SK-N-SH (cell line): ENCODE data around the gene PROM2. TPM values are rescaled to one million over a fixed set of nuclear protein-coding genes. Genes with fewer than 3 reads are reported as not detected.

Experiments used
- CTCF ChIA-PET: fragments of 300-600, 350-600 bp; formaldehyde crosslinking; extraction: SDS; loops from one replicate; lab custom pipeline; 2021; lab: Yijun Ruan, JAX
- POLR2A ChIA-PET: fragments of 350-600 bp; sonication (Branson Sonifier 250); formaldehyde crosslinking; extraction: SDS; loops from one replicate; lab custom pipeline; 2020; ENCODE audit warnings: antibody characterized with exemption, inconsistent platforms; lab: Yijun Ruan, JAX
- DNase-seq: peaks from one replicate; pipeline ENCODE4 v3.0.0; 2012
- H2AFZ ChIP-seq: fragments of 200-600 bp; sonication (generic); 2 replicates; pipeline ENCODE4 v1.8.1; 2016; ENCODE audit warnings: antibody characterized with exemption, mild to moderate bottlenecking, low read depth
- H3F3A ChIP-seq: fragments of 200-600 bp; sonication (generic); replicated peaks from 2 replicates; pipeline ENCODE3; 2016; ENCODE audit warnings: antibody characterized with exemption, mild to moderate bottlenecking; ENCODE audit not compliant: insufficient read depth
- H3K27ac ChIP-seq, 2 experiments: fragments of 200-500 bp in 1 of 2; fragments of 200-600 bp in 1 of 2; sonication (Bioruptor generic) in 1 of 2; sonication (generic), shearing (Covaris generic) in 1 of 2; 2 replicates each; pipeline versions ENCODE4 v1.5.1 to v1.6.1; 2014 to 2016; ENCODE audit warnings: low read depth in 2 of 2, inconsistent platforms in 1 of 2, low read length in 1 of 2, mild to moderate bottlenecking in 1 of 2, mixed read lengths in 1 of 2
- H3K27me3 ChIP-seq: fragments of 200-600 bp; sonication (generic), shearing (Covaris generic); 2 replicates; pipeline ENCODE4 v1.6.1; 2016; ENCODE audit warnings: mixed run types; ENCODE audit not compliant: insufficient read depth
- H3K36me3 ChIP-seq, 2 experiments: fragments of 200-500 bp in 1 of 2; fragments of 200-600 bp in 1 of 2; sonication (Bioruptor generic) in 1 of 2; sonication (generic) in 1 of 2; replicated peaks in 1 of 2; 2 replicates each; pipeline versions ENCODE3 to v1.5.1; 2014 to 2016; ENCODE audit warnings: low read length in 1 of 2, mild to moderate bottlenecking in 1 of 2; ENCODE audit not compliant: insufficient read depth in 2 of 2, control insufficient read depth in 1 of 2
- H3K4me1 ChIP-seq, 2 experiments: fragments of 200-500 bp in 1 of 2; fragments of 200-600 bp in 1 of 2; sonication (Bioruptor generic) in 1 of 2; sonication (generic), shearing (Covaris generic) in 1 of 2; 2 replicates each; pipeline versions ENCODE4 v1.5.1 to v1.6.1; 2014 to 2016; ENCODE audit warnings: low read depth in 1 of 2, low read length in 1 of 2, mixed run types in 1 of 2; ENCODE audit not compliant: insufficient read depth in 2 of 2, control insufficient read depth in 1 of 2
- H3K4me2 ChIP-seq: fragments of 200-600 bp; sonication (generic), shearing (Covaris generic); 2 replicates; pipeline ENCODE4 v1.6.1; 2017; ENCODE audit warnings: mixed run types
- H3K4me3 ChIP-seq, 2 experiments: fragments of 200-500 bp in 1 of 2; fragments of 200-600 bp in 1 of 2; sonication (Bioruptor generic) in 1 of 2; sonication (generic), shearing (Covaris generic) in 1 of 2; 2 replicates each; pipeline versions ENCODE4 v1.5.1 to v1.8.1; 2014 to 2016; ENCODE audit warnings: low read depth in 2 of 2, inconsistent platforms in 1 of 2, low read length in 1 of 2, mild to moderate bottlenecking in 1 of 2, mixed read lengths in 1 of 2, moderate library complexity in 1 of 2
- H3K79me2 ChIP-seq: fragments of 200-600 bp; sonication (generic); 2 replicates; pipeline ENCODE4 v1.8.1; 2017; ENCODE audit warnings: mild to moderate bottlenecking; ENCODE audit not compliant: insufficient read depth
- H3K9ac ChIP-seq: fragments of 200-600 bp; sonication (generic); 2 replicates; pipeline ENCODE4 v1.6.1; 2017; ENCODE audit warnings: mixed run types
- H3K9me2 ChIP-seq: fragments of 200-600 bp; sonication (generic); 2 replicates; pipeline ENCODE4 v1.6.1; 2017; ENCODE audit warnings: mixed run types
- H3K9me3 ChIP-seq: fragments of 200-600 bp; sonication (generic); 2 replicates; pipeline ENCODE4 v1.6.1; 2017; ENCODE audit warnings: mixed run types, mild to moderate bottlenecking, moderate library complexity
- H4K20me1 ChIP-seq: fragments of 200-600 bp; sonication (generic); 2 replicates; pipeline ENCODE4 v1.6.1; 2017; ENCODE audit warnings: mild to moderate bottlenecking, mixed run types; ENCODE audit not compliant: insufficient read depth
- ELF1 ChIP-seq: IDR thresholded peaks from 2 replicates; pipeline ENCODE4 v1.4.0; 2012
- FOSL2 ChIP-seq: IDR thresholded peaks from 2 replicates; pipeline ENCODE4 v1.4.0; 2012; ENCODE audit warnings: low read depth, mild to moderate bottlenecking, moderate library complexity, borderline replicate concordance
- FOXM1 ChIP-seq: IDR thresholded peaks from 2 replicates; pipeline ENCODE4 v1.4.0; 2012; ENCODE audit warnings: low read depth, mild to moderate bottlenecking
- JUND ChIP-seq: IDR thresholded peaks from 2 replicates; pipeline ENCODE4 v1.4.0; 2012
- MEF2A ChIP-seq: IDR thresholded peaks from 2 replicates; pipeline ENCODE4 v1.4.0; 2012; ENCODE audit warnings: low read depth, borderline replicate concordance
- RAD21 ChIP-seq: IDR thresholded peaks from 2 replicates; pipeline ENCODE4 v1.6.1; 2012; ENCODE audit warnings: mild to moderate bottlenecking, low read length
- RCOR1 ChIP-seq: fragments of 150-350 bp; IDR thresholded peaks from 2 replicates; pipeline ENCODE4 v1.6.1; 2017; ENCODE audit warnings: antibody characterized with exemption, low read length
- RFX5 ChIP-seq: IDR thresholded peaks from 2 replicates; pipeline ENCODE4 v1.6.1; 2012; ENCODE audit warnings: mild to moderate bottlenecking, improper control_type of control experiment, low read length
- RXRA ChIP-seq: IDR thresholded peaks from 2 replicates; pipeline ENCODE4 v1.4.0; 2012; ENCODE audit warnings: low read depth, mild to moderate bottlenecking, borderline replicate concordance
- TAF1 ChIP-seq: IDR thresholded peaks from 2 replicates; pipeline ENCODE4 v1.6.1; 2012; ENCODE audit warnings: low read depth, mild to moderate bottlenecking, low read length, moderate library complexity, borderline replicate concordance
- TCF12 ChIP-seq: IDR thresholded peaks from 2 replicates; pipeline ENCODE4 v1.4.0; 2012
- TEAD4 ChIP-seq: IDR thresholded peaks from 2 replicates; pipeline ENCODE4 v1.4.0; 2012; ENCODE audit warnings: mild to moderate bottlenecking, borderline replicate concordance; ENCODE audit not compliant: insufficient read depth
- USF1 ChIP-seq: IDR thresholded peaks from 2 replicates; pipeline ENCODE4 v1.4.0; 2012; ENCODE audit warnings: low read depth, borderline replicate concordance
- WGBS: methylation state at CpG from one replicate; pipeline ENCODE4 v1.1.6; 2017; ENCODE audit warnings: low lambda C conversion rate; 5-methylcytosine and 5-hydroxymethylcytosine counted together
- polyA plus RNA-seq, 3 experiments: library from polyadenylated mRNA; depleted of rRNA; stranded (reverse); fragments of >200 nt; gene quantifications; 2 replicates each; pipeline ENCODE4 v1.2.3, GENCODE V29; 2012
- TF ChIP-seq, protein P1 (sequence below): IDR thresholded peaks from 2 replicates; pipeline ENCODE4 v1.4.0; 2012; ENCODE audit warnings: low read depth

PROM2 gene
- polyA plus RNA-seq, 1 of the 3 experiments (the other 2 are of a cell fraction): 0.38 TPM

GRCh38 chr2:95276244-95276887 is 2.1 kb downstream of the PROM2 start:
- ChIA-PET POLR2A (interaction anchor here (0.6 kb wide), 1 partner anchor 13 kb away, joined by 7 read pairs; no protein-coding TSS in a partner anchor), CTCF (interaction anchor here (0.8 kb wide), 1 partner anchor 45 kb away, joined by 3 read pairs; no protein-coding TSS in a partner anchor)
- Histone ChIP-seq H3K79me2 (no peaks in the 10 kb centered on the region), H3K9me3 (no peaks in the 10 kb centered on the region)
- no peak for DNase-seq
- no peak for TF ChIP-seq RAD21
- TF ChIP-seq USF1: no peak
- TF ChIP-seq TCF12: no peak
- no peak for TF ChIP-seq TAF1
- TF ChIP-seq, all 33 proteins: peak for 0
- Histone ChIP-seq H3F3A (no peaks in the 10 kb centered on the region), H3K36me3 (no peaks in the 10 kb centered on the region), H3K4me1 (no peaks in the 10 kb centered on the region), H3K27me3 (no peaks in the 10 kb centered on the region), H3K9me2 (no peaks in the 10 kb centered on the region), H3K9ac (no peak overlapping the region), H2AFZ (no peak overlapping the region), H3K4me3 (no peak overlapping the region), H3K27ac (no peak overlapping the region), H3K4me2 (no peak overlapping the region), H4K20me1 (no peaks in the 10 kb centered on the region)
- 48% methylated on average over 14 of the region's 22 CpGs for WGBS

- Histone ChIP-seq H3K4me1 (no peaks in the 10 kb centered on the region), H3K9me3 (no peaks in the 10 kb centered on the region), H2AFZ (no peak overlapping the region), H3K27ac (no peak overlapping the region), H4K20me1 (no peaks in the 10 kb centered on the region), H3K4me3 (no peak overlapping the region), H3F3A (no peaks in the 10 kb centered on the region), H3K9ac (no peak overlapping the region), H3K4me2 (no peak overlapping the region), H3K9me2 (no peaks in the 10 kb centered on the region), H3K36me3 (no peaks in the 10 kb centered on the region), H3K79me2 (no peaks in the 10 kb centered on the region), H3K27me3 (no peaks in the 10 kb centered on the region)
- WGBS: no CpG with 5 or more reads among the region's 9 CpGs
- DNase-seq: no peak
- TF ChIP-seq RFX5: no peak
- TF ChIP-seq ELF1: no peak
- no peak for TF ChIP-seq RAD21
- TF ChIP-seq MEF2A: no peak
- TF ChIP-seq, protein P1, sequence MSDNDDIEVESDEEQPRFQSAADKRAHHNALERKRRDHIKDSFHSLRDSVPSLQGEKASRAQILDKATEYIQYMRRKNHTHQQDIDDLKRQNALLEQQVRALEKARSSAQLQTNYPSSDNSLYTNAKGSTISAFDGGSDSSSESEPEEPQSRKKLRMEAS: no peak
- TF ChIP-seq JUND: no peak
- TF ChIP-seq TEAD4: no peak
- TF ChIP-seq FOSL2: no peak
- no peak for TF ChIP-seq RXRA
- TF ChIP-seq FOXM1: no peak
- no peak for TF ChIP-seq RCOR1
- CTCF ChIA-PET: interaction anchor here (0.8 to 1.5 kb wide), 2 partner anchors 19 to 45 kb away, joined by 3 read pairs; no protein-coding TSS in a partner anchor
- POLR2A ChIA-PET: interaction anchor here (0.6 kb wide), 1 partner anchor 13 kb away, joined by 7 read pairs; no protein-coding TSS in a partner anchor
Observed at GRCh38 chr2:95276888-95277245, 2.6 kb downstream of the PROM2 start.
